OCI-LY1 (cell line): ENCODE measurements around the gene ASZ1.

Source experiments
- EZH2 ChIP-seq: fragments of 200-600 bp; sonication (generic), shearing (Covaris generic); IDR thresholded peaks from 2 replicates; pipeline ENCODE4 v1.8.0; 2017; ENCODE audit warnings: borderline replicate concordance, mixed run types, mild to moderate bottlenecking, antibody characterized with exemption, low read length, moderate library complexity, mixed read lengths
- TF ChIP-seq, protein P1 (sequence below): fragments of 200-600 bp; sonication (generic), shearing (Covaris generic); IDR thresholded peaks from 2 replicates; pipeline ENCODE4 v1.5.1; 2017; ENCODE audit warnings: mild to moderate bottlenecking, antibody characterized with exemption, low read length, moderate library complexity, mixed read lengths

DNA sequence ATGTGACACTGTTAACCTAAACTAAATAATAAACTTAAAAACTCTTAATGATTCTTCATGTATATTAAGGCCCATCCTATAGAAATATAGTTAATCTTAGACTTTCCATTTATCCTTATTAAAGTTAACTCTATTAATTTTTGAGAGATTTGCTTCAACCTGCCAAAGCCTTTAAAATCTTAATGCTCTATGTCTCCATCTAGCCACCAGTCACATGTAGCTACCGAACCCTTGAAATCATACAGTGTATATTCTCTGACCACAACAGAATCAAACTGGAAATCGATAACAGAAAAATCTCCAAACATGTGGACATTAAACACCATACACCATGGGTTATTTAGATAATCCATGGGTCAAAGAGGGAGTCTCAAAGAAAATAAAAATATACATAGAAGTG is 51.9 kb downstream of the ASZ1 start:
- TF ChIP-seq, protein P1, sequence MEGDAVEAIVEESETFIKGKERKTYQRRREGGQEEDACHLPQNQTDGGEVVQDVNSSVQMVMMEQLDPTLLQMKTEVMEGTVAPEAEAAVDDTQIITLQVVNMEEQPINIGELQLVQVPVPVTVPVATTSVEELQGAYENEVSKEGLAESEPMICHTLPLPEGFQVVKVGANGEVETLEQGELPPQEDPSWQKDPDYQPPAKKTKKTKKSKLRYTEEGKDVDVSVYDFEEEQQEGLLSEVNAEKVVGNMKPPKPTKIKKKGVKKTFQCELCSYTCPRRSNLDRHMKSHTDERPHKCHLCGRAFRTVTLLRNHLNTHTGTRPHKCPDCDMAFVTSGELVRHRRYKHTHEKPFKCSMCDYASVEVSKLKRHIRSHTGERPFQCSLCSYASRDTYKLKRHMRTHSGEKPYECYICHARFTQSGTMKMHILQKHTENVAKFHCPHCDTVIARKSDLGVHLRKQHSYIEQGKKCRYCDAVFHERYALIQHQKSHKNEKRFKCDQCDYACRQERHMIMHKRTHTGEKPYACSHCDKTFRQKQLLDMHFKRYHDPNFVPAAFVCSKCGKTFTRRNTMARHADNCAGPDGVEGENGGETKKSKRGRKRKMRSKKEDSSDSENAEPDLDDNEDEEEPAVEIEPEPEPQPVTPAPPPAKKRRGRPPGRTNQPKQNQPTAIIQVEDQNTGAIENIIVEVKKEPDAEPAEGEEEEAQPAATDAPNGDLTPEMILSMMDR: peak; percentile 18; the same call in 1 of the 2 replicates
- no peak for TF ChIP-seq EZH2
